Measurements from ENCODE around the gene PDP2. TPM values are rescaled to one million over a fixed set of nuclear protein-coding genes. Genes with fewer than 3 reads are reported as not detected.

The PDP2 gene, protein sequence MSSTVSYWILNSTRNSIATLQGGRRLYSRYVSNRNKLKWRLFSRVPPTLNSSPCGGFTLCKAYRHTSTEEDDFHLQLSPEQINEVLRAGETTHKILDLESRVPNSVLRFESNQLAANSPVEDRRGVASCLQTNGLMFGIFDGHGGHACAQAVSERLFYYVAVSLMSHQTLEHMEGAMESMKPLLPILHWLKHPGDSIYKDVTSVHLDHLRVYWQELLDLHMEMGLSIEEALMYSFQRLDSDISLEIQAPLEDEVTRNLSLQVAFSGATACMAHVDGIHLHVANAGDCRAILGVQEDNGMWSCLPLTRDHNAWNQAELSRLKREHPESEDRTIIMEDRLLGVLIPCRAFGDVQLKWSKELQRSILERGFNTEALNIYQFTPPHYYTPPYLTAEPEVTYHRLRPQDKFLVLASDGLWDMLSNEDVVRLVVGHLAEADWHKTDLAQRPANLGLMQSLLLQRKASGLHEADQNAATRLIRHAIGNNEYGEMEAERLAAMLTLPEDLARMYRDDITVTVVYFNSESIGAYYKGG
- total RNA-seq = 4.8 and 8.6 TPM in 2 replicates

DNA sequence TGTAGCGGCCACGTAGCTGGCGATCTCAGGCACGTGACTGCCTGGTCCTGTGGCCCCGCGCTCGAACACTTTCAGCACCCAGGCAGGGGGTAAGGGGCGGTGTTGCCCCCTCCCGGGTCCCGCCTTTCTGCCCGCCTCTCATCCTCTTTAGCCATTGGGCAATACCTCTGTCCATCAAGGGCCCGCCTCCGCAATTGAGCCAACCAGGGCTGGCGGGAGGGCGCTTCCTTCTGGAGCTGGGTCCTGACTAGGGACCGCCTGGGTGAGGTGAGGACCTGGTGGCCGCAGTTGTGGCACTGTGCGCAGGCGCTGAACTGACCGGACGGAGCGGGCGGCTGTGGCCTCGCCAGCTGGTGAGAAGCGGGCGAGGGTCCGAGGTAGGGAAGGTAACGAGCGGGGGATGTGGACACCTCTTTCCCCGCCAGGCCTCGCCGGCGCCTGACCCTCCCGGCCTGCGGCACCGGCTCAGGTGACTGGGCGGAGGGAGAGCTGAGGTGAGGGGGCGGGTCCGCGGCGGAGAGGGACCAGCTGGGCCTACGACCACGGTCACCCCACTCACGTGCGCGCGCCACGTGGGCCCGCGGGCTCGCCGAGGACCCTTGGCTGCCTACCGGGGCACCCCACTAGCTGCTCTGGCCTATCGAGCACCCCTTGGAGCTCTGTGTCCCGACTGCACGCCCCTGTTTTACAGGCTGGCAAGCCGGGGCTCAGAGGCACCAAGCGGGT, at the start of gene PDP2:
Gene PDP2 (plus strand): TSS at position 228 of the 726 bp plus-strand sequence. CDS start 3,770 bp downstream, outside the sequence.

DNA sequence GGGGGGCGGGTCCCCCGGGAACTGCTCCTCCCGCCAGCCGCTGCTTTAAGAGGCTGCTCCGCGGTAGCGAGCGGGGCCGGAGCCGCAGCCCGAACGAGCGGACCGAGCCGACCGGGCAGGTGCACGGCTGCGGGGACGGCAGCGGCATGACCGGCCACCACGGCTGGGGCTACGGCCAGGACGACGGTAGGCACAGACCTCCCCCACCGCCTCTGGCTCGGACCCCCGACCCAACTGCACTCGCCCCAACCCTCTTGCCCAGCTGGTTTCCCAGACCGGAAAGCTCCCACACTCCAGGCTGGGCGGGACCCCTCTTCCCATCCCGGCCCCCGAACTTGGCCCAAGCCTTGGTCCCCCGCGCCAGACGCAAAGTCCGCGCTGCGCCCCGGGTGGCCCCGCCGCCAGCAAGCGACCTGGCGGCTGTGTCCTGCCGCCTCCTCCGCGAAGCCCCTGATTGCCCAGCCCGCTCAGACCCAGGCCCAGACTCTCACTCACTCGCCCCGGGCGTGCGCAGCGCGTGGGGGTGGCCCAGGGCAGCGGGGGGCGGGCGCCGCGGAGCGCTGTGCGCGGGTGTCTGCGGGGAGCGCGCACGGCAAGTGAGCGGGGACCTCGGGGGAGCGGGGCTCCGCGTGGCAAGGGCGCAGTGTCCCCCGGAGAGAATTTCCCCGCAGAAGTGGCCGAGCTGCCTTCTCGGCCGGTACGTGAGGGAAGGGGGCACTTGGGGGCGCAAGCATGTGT, 35.8 kb upstream of the PDP2 start, which contains the start of gene CA7:
Gene CA7 (plus strand): TSS at position 73 of the 738 bp plus-strand sequence. CDS start 74 bp downstream, at position 147.

DNA sequence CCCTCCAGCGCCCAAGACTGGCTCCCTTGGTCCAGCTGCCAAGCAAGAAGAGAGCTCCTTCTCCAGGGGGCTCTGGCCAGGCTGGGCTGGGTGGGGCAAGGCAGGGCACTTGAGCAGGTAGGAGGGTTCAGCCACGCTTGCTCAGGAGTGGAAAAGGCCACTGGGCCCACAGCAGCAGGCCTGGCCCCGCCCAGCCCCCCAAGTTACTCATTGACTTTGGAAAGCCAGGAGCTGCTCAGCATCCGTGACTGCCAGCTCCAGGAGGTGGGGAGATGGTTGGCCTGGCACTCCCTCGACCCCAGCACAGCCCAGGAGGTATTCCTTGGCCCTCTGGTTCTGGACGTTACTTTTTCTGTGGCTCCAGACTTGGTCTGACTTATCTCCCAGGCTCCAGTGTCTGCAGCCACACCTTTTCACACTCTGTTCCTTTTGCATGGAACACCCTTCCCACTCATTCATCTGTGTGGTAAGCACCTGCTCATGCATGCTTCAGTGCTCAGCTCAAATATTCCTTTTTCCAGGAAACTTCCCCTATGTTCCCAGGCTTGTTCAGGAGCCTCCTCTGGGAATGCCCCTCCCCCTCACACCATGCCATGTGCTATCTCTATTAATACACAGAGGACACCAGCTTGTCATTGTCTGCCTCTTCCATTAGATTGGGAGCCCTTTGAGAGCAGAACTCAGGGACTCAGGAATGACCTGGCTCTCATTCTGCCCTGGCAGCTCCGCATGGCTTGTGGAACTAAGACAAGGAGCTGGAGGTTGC, 38.7 kb downstream of the PDP2 start, which contains the start of gene CDH16:
Gene CDH16 (minus strand): TSS at position 83 of the 766 bp plus-strand sequence. CDS start 820 bp downstream, outside the sequence.

DNA sequence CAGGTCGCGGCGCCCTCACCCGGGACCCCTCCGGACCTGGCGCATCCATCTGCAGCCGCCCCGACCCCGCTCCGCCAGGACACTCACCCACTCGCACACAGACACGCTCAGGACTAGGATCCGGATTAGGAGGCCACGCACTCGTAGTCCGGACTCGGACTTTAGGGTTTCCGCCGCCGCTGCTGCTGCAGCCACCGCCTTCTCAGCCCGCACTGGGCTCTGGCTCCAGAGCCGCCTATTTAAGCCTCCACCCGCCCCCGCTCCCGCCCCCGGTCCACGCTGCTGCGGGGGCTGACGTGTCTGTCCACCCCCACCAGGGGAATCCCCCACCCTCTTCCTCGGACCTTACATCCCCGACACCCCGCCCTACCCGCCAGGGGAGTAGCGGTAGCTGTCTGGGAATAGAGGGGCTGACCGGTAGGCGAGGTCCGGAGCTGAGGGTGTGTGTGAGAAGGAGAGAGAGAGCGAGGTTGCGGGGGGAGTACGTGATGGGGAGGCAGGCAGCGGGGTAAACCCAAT, 45.1 kb downstream of the PDP2 start, which contains the start of gene RRAD:
Gene RRAD (minus strand): TSS at position 214 of the 519 bp plus-strand sequence. CDS start 356 bp downstream, outside the sequence.

DNA sequence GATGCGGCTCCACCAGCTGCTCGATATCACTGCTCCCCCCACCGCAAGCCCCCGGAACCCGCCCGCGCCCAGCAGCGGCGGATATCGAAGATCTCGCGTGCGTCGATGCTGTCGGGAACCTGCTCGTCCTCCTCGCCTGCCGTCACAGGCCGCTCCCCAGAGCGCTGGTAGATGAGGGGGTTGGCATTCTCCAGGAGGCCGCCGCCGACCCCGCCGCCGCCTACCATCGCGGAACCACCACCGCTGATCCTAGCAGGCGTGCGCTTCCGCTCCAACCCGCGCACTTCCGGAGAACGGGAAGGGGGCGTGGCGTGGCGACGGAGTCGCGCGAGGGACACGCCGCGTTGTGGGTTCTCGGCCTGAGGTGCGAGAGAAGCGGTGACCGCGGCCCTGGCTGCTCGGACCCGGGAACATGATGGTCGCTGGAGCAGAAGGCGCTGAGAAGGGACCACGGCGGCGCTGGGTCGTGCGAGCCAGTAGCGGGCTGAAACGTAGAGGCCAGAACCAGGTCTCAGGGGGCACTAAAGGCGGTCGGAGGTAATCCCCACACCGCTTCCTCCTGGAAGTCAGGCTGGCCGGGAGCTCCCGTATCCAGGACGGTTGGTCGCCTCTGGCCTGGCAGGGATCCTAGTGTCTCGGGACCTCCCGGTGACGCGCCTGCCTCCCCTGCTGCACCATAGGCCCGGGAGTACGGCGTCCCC, 54.0 kb downstream of the PDP2 start, which contains the start of gene CIAO2B:
Gene CIAO2B (minus strand): TSS at position 265 of the 701 bp plus-strand sequence. CDS start 38 bp downstream, at position 227.

DNA sequence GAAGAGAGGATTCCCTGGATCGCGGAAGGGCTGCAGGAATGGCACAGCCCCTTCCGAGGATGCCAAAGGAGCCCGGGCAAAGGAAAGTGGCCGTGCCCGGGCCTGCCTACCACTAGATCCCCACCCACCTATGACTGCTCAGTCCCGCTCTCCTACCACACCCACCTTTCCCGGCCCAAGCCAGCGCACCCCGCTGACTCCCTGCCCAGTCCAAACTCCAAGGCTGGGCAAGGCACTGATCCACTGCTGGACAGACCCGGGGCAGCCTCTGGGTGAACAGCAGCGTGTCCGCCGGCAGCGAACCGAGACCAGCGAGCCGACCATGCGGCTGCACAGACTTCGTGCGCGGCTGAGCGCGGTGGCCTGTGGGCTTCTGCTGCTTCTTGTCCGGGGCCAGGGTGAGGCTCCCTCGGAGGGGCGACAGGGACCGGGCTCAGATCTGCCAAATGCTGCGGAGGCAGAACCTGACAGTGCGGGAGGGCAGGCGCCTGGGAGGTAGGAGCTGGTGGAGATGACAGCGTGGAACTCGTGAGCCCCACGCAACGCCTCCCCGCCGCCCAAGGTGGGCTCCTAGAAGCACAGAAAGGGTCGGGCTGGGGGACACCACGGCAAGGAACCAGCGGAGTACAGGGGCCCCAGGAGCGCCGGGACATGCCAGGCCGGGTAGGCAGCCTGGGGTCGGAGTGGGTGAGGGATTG, 55.1 kb downstream of the PDP2 start, which contains the start of gene CES2:
Gene CES2 (plus strand): TSS at position 203 of the 698 bp plus-strand sequence. CDS start 120 bp downstream, at position 323.

Other genes starting within 250 kb of the PDP2 start
- 9.8 and 10.0 TPM in 2 replicates for gene CMTM4, start 183.8 kb upstream of the PDP2 start, total RNA-seq
- 118 and 132 TPM in 2 replicates for gene DYNC1LI2, start 128.9 kb upstream of the PDP2 start, total RNA-seq
- under 0.01 and 0.09 TPM in 2 replicates for gene TERB1, start 78.9 kb upstream of the PDP2 start, total RNA-seq
- gene NAE1, start 49.5 kb upstream of the PDP2 start, total RNA-seq = 37.6 and 50.2 TPM in 2 replicates
- gene CA7, start 36.1 kb upstream of the PDP2 start, total RNA-seq = not detected in 2 replicates
- not detected in 2 replicates for gene CDH16, start 38.4 kb downstream of the PDP2 start, total RNA-seq
- 0.22 and 0.43 TPM in 2 replicates for gene RRAD, start 45.0 kb downstream of the PDP2 start, total RNA-seq
- gene CIAO2B, start 53.9 kb downstream of the PDP2 start, total RNA-seq = 126 and 151 TPM in 2 replicates
- 13.8 and 15.1 TPM in 2 replicates for gene CES2, start 55.0 kb downstream of the PDP2 start, total RNA-seq
- gene CES3, start 80.8 kb downstream of the PDP2 start, total RNA-seq = under 0.01 TPM in 1 of 2 replicates, not detected in the other
- 0.60 and 2.0 TPM in 2 replicates for gene CES4A, start 108.1 kb downstream of the PDP2 start, total RNA-seq
- gene CBFB, start 148.6 kb downstream of the PDP2 start, total RNA-seq = 47.6 and 71.9 TPM in 2 replicates
- gene PHAF1, start 229.4 kb downstream of the PDP2 start, total RNA-seq = 10.0 and 11.8 TPM in 2 replicates